Keratinocyte (primary cell): ENCODE measurements around the gene SHROOM1.

Experiments
- EZH2 ChIP-seq: IDR thresholded peaks from one replicate; pipeline ENCODE4 v1.6.1; 2012; ENCODE audit warnings: inconsistent platforms, mild to moderate bottlenecking, low read length, moderate library complexity
- TF ChIP-seq, protein P1 (sequence below), 3 experiments: IDR thresholded peaks in 1 of 3; conservative IDR thresholded peaks in 1 of 3; optimal IDR thresholded peaks in 1 of 3; 2 replicates in 2 of 3; 3 replicates in 1 of 3; pipeline versions ENCODE3 to v1.5.1; 2011; ENCODE audit warnings: low read length in 3 of 3, mild to moderate bottlenecking in 3 of 3, moderate library complexity in 2 of 3, control low read depth in 1 of 3, inconsistent platforms in 1 of 3; ENCODE audit not compliant: insufficient read depth in 2 of 3; ENCODE audit errors: extremely low read depth in 1 of 3

DNA sequence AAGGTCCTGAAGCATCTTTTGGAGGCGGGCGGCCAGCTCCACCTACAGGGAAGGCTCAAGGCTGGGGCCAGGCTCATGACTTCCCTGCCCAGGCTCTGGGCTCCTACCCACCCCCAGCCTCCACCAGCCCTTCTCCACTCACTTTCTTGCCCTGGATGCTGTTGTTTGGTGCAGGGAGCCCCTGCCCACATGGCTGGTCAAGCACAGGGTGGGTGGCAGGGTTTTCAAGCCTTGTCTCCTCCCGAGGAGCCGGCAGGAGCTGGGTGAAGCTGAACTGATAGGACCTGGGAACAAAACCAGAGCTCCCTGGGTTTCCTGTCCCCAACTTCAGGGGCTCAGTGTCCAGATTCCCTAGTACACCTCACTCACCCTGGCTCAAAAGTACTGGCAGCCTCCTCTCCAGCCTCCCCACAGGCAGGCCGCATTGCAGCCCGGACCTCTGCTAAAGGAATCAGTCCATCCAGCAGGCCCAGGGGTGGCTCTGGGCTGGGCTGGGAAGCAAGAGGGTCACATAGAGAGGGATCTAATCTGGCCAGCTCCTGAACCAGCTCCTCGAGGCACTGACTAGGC, 6.9 kb downstream of the SHROOM1 start:
- TF ChIP-seq, protein P1, sequence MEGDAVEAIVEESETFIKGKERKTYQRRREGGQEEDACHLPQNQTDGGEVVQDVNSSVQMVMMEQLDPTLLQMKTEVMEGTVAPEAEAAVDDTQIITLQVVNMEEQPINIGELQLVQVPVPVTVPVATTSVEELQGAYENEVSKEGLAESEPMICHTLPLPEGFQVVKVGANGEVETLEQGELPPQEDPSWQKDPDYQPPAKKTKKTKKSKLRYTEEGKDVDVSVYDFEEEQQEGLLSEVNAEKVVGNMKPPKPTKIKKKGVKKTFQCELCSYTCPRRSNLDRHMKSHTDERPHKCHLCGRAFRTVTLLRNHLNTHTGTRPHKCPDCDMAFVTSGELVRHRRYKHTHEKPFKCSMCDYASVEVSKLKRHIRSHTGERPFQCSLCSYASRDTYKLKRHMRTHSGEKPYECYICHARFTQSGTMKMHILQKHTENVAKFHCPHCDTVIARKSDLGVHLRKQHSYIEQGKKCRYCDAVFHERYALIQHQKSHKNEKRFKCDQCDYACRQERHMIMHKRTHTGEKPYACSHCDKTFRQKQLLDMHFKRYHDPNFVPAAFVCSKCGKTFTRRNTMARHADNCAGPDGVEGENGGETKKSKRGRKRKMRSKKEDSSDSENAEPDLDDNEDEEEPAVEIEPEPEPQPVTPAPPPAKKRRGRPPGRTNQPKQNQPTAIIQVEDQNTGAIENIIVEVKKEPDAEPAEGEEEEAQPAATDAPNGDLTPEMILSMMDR (optimal IDR thresholded peaks at IDR 0.05 in 1 of 3, IDR thresholded peaks at IDR 0.05 in 1 of 3, conservative IDR thresholded peaks at IDR 0.05 in 1 of 3; ENCODE audit: extremely low read depth in 1 of 3, insufficient read depth in 2 of 3, low read length in 3 of 3) = no peak
- TF ChIP-seq EZH2 = no peak
